Frontal cortex (tissue), 4 donors: ENCODE data around the gene MFN1. TPM values are rescaled to one million over a fixed set of nuclear protein-coding genes. Genes with fewer than 3 reads are reported as not detected.
"Not testable (repeated sequence)": the region's sequence is repeated elsewhere in the genome, so short reads cannot be mapped to it uniquely, and the experiment has no call there.

Experiments
- DNase-seq, 2 donors: peaks; one replicate each; pipeline ENCODE4 v3.0.0; 2012; ENCODE audit warnings: low spot score in 2 of 2
- FAIRE-seq: peaks from 2 replicates; lab custom pipeline; 2012; peaks lifted over from hg19 to GRCh38; lab: Jason Lieb, UNC
- total RNA-seq: library from RNA; depleted of rRNA; stranded (reverse); fragments of >200 nt; gene quantifications from one replicate; pipeline ENCODE4 v1.2.3, GENCODE V29; 2014
- donor health status: control.
- donor health status: control.
- donor health status: control.

The MFN1 gene
- 109 TPM for total RNA-seq

- DNase-seq: peak; percentile 87 to 92
- FAIRE-seq: peak; percentile 37
These were observed at the start of gene MFN1 for GRCh38 chr3:179347345-179348194. MFN1 (plus strand) TSS chr3:179347709; CDS start chr3:179348852, 1,143 bp downstream.

GRCh38 chr3:179297971-179298725 is 49.4 kb upstream of the MFN1 start:
- DNase-seq (no peak), FAIRE-seq (no peak)

GRCh38 chr3:179299316-179299715 is 48.2 kb upstream of the MFN1 start:
- DNase-seq: no peak
- no peak for FAIRE-seq

- DNase-seq (no peak), FAIRE-seq (no peak)
These were observed 47.4 kb upstream of the MFN1 start for GRCh38 chr3:179299999-179300613.

GRCh38 chr3:179301645-179302044 is 45.9 kb upstream of the MFN1 start:
- FAIRE-seq (no peak), DNase-seq (no peak)

GRCh38 chr3:179302111-179302510 is 45.4 kb upstream of the MFN1 start:
- FAIRE-seq (no peak), DNase-seq (no peak)

- DNase-seq: no peak
- FAIRE-seq: no peak
These were observed 42.9 kb upstream of the MFN1 start for GRCh38 chr3:179304605-179305004.

- DNase-seq, FAIRE-seq: not testable (repeated sequence)
These were observed 40.1 kb upstream of the MFN1 start for GRCh38 chr3:179307362-179307761.

- DNase-seq (no peak), FAIRE-seq (no peak)
These were observed 39.5 kb upstream of the MFN1 start for GRCh38 chr3:179308001-179308400.

GRCh38 chr3:179309225-179310078 is 38.1 kb upstream of the MFN1 start:
- DNase-seq: no peak
- FAIRE-seq: no peak

GRCh38 chr3:179318876-179319275 is 28.6 kb upstream of the MFN1 start:
- DNase-seq (no peak), FAIRE-seq (no peak)

- FAIRE-seq (no peak), DNase-seq (peak in 1 of 2 donors; percentile 33)
These were observed 25.7 kb upstream of the MFN1 start for GRCh38 chr3:179321668-179322285.

- DNase-seq: peak; percentile 87 to 92
- no peak for FAIRE-seq
These were observed 25.0 kb upstream of the MFN1 start, which contains the start of gene ZNF639 for GRCh38 chr3:179322286-179323196. ZNF639 (plus strand) TSS chr3:179323031; CDS start chr3:179328294, 5,263 bp downstream.

GRCh38 chr3:179323197-179324110 is 24.1 kb upstream of the MFN1 start:
- peak; percentile 73 to 77 for DNase-seq
- no peak for FAIRE-seq

- FAIRE-seq (no peak), DNase-seq (peak in 1 of 2 donors; percentile 17)
These were observed 23.2 kb upstream of the MFN1 start for GRCh38 chr3:179324270-179324754.

- FAIRE-seq (no peak), DNase-seq (no peak)
These were observed 17.1 kb upstream of the MFN1 start for GRCh38 chr3:179330438-179330837.

- DNase-seq (no peak), FAIRE-seq (no peak)
These were observed 15.3 kb upstream of the MFN1 start for GRCh38 chr3:179332240-179332639.
